Measurements from ENCODE around the gene SPTAN1.

The SPTAN1 gene

DNA sequence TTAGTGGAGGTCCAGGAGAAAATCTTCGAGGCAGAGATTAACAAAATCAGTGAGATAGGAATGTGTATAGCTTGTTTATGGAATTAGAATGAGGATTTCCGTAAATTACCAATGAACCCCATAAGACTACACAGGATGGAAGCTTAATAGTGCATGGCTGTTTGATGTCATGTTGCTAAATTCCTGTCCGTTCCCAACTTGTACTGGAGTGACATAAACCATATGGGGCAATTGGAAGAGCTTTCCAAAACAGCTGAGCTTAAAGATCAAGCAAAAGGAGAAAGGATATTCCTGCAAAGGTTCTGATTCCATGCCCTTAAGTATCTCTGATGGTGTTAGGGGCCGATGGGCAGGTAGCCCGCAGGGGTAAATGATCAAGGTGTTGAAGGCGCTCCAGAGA is 30.4 kb upstream of the SPTAN1 start:
- no peak overlapping the region for H3K4me3 ChIP-seq (ENCODE audit: low read depth, low read length)
- TF ChIP-seq, protein P1, sequence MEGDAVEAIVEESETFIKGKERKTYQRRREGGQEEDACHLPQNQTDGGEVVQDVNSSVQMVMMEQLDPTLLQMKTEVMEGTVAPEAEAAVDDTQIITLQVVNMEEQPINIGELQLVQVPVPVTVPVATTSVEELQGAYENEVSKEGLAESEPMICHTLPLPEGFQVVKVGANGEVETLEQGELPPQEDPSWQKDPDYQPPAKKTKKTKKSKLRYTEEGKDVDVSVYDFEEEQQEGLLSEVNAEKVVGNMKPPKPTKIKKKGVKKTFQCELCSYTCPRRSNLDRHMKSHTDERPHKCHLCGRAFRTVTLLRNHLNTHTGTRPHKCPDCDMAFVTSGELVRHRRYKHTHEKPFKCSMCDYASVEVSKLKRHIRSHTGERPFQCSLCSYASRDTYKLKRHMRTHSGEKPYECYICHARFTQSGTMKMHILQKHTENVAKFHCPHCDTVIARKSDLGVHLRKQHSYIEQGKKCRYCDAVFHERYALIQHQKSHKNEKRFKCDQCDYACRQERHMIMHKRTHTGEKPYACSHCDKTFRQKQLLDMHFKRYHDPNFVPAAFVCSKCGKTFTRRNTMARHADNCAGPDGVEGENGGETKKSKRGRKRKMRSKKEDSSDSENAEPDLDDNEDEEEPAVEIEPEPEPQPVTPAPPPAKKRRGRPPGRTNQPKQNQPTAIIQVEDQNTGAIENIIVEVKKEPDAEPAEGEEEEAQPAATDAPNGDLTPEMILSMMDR (IDR thresholded peaks at IDR 0.05; ENCODE audit: control insufficient read depth, extremely low read depth, insufficient read depth), result no peak
- DNase-seq (ENCODE audit: low read depth), result no peak

DNA sequence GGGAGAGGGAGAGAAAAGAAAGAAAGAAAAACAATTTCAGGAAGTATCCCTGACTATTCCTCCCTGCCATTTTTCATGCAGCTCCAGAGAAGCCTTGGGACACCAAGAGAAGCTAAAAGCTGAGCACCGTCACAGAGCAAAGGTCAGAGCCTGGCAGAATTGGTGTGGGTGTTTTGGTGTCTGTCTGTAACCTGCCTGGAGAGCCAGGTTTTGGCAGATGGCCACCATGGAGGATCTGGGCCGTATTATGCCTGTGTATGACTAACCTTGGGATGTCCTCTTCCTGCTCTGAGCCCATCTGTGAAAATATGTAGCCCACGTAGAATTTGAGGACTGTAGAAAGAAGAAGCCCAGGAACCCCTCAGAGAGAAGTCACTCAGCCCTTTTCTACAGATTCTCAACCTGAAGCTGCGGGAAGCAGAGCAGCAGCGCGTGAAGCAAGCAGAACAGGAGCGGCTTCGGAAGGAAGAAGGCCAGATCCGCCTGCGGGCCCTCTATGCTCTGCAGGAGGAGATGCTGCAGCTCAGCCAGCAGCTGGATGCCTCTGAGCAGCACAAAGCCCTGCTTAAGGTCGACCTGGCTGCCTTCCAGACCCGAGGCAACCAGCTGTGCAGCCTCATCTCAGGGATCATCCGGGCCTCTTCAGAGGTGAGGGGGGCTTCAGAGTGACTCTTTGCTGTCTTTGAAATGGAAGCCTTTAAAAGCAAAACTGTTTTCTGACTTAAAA is 29.0 kb upstream of the SPTAN1 start:
- TF ChIP-seq, protein P1 (IDR thresholded peaks at IDR 0.05; ENCODE audit: control insufficient read depth, extremely low read depth, insufficient read depth), result no peak
- no peak overlapping the region for H3K4me3 ChIP-seq (ENCODE audit: low read depth, low read length)
- no peak for DNase-seq (ENCODE audit: low read depth)

DNA sequence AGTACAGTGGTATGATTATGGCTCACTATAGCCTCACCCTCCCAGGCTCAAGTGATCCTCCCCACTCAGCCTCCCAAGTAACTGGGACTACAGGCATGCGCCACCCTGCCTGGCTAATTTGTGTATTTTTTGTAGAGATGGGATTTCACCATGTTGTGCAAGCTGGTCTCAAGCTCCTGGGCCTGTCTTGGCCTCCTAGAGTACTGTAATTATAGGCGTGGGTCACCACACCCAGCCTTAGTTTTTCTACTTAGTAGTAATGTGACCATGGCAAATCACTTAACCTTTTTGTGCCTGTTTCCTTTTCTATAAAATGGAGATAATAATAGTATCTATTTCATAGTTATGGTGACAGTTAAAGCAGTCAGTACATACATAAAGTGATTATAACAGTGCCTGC is 25.7 kb upstream of the SPTAN1 start:
- DNase-seq (ENCODE audit: low read depth), result no peak
- H3K4me3 ChIP-seq (ENCODE audit: low read depth, low read length), result no peak overlapping the region
- TF ChIP-seq, protein P1 (IDR thresholded peaks at IDR 0.05; ENCODE audit: control insufficient read depth, extremely low read depth, insufficient read depth), result no peak

DNA sequence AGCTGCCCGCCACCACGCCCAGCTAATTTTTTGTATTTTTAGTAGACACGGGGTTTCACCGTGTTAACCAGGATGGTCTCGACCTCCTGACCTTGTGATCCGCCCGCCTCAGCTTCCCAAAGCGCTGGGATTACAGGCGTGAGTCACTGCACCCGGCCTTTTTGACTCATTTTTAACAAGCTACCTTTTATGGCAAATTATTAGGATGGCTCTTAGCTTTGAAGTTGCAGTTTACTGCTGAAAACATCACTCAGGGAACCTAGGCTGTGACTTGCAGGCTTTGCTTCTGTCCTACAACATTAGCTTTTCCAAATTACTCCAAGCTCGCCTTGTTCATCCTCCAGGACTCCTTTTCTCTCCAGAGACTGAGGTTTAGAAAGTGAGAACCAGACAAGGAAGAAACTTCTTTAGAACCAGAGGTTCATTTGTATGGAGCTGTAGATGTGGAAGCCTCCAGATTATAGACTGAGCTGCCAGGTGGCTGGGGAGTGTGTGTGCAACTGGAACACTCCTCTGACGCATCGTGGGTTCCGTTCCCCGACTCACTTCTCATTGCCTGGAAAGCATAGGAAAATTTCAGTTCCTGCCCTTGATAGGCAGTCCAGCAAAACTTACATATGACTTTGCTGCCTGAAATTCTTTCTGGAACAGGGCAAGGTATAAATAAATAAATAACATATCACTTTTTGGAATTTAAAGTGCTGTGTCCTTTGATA is 23.8 kb upstream of the SPTAN1 start:
- TF ChIP-seq, protein P1 (IDR thresholded peaks at IDR 0.05; ENCODE audit: control insufficient read depth, extremely low read depth, insufficient read depth), result no peak
- DNase-seq (ENCODE audit: low read depth), result no peak
- no peak overlapping the region for H3K4me3 ChIP-seq (ENCODE audit: low read depth, low read length)

DNA sequence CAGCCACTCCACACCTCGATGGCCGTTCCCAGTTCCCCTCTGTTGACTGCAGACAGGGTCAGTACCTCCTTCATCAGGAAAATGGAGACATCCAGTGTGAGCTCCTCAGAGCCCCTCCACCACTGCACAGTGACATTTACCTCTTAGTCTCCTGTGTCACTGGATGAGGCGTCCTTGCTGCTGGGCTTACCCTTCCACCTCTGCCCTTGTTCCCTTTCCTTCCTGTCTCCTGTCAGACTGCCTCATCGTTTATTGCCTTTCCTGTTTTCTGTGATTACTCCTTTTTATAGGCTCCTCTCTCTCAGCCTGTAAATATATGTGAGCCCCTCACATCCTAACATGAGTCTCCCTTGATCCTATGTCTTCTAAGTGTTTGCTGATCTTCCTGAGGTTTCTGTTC is 23.2 kb upstream of the SPTAN1 start:
- no peak for DNase-seq (ENCODE audit: low read depth)
- H3K4me3 ChIP-seq (ENCODE audit: low read depth, low read length), result no peak overlapping the region
- TF ChIP-seq, protein P1 (IDR thresholded peaks at IDR 0.05; ENCODE audit: control insufficient read depth, extremely low read depth, insufficient read depth), result no peak

DNA sequence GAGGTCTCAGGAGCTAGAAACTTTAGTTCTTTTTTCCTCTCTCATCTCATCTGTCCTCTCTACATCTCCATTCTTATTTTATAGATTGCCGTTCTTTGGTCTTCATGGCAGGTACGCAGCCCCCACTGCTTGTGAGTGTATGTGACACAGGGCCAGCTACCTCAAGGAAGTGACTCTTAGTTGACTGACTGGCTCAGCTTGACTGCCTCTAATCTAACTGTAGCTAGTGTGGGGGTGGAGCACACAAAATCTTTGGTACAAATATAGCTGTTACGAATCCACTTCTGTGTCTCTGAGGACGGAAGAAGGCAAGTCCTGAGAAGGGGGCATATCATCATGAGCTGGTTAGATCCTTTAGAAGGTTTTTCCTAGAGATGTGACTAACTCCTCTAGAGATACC is 19.8 kb upstream of the SPTAN1 start:
- no peak for DNase-seq (ENCODE audit: low read depth)
- TF ChIP-seq, protein P1 (IDR thresholded peaks at IDR 0.05; ENCODE audit: control insufficient read depth, extremely low read depth, insufficient read depth), result no peak

More for the DNA sequence above, 19.8 kb upstream of the SPTAN1 start:
- H3K4me3 ChIP-seq (ENCODE audit: low read depth, low read length), result no peak overlapping the region

Measured in LNCaP clone FGC (cell line).